EH (cell line): ENCODE measurements around the gene HK2.
A peak's percentile ranks its signal among the peaks of the same experiment; 100 is the strongest.

Experiments used
- DNase-seq: peaks from one replicate; pipeline ENCODE4 v3.0.0-alpha.2; 2015; ENCODE audit warnings: low read depth

HK2 gene

GRCh38 chr2:74877376-74877775 is 43.4 kb downstream of the HK2 start:
- no peak for DNase-seq

GRCh38 chr2:74877781-74878433 is 44.0 kb downstream of the HK2 start:
- DNase-seq = no peak

GRCh38 chr2:74878551-74878950 is 44.6 kb downstream of the HK2 start:
- no peak for DNase-seq

- no peak for DNase-seq
Measured at GRCh38 chr2:74880054-74880728, 46.3 kb downstream of the HK2 start.

GRCh38 chr2:74881176-74881575 is 47.2 kb downstream of the HK2 start:
- DNase-seq = peak; percentile 44

- no peak for DNase-seq
Measured at GRCh38 chr2:74881626-74882298, 47.8 kb downstream of the HK2 start.

GRCh38 chr2:74882299-74882687 is 48.4 kb downstream of the HK2 start:
- DNase-seq = no peak

- no peak for DNase-seq
Measured at GRCh38 chr2:74883011-74883410, 49.1 kb downstream of the HK2 start.

- DNase-seq = no peak
Measured at GRCh38 chr2:74884118-74884762, 50.3 kb downstream of the HK2 start.

- no peak for DNase-seq
Measured at GRCh38 chr2:74884866-74885265, 50.9 kb downstream of the HK2 start.

- DNase-seq = no peak
Measured at GRCh38 chr2:74886251-74886650, 52.3 kb downstream of the HK2 start.

GRCh38 chr2:74886811-74887210 is 52.9 kb downstream of the HK2 start:
- DNase-seq = no peak

GRCh38 chr2:74887445-74887951 is 53.6 kb downstream of the HK2 start:
- peak; percentile 93 for DNase-seq

- peak; percentile 84 for DNase-seq
Measured at GRCh38 chr2:74887960-74888700, 54.2 kb downstream of the HK2 start.

GRCh38 chr2:74889159-74889558 is 55.2 kb downstream of the HK2 start:
- DNase-seq = no peak

- no peak for DNase-seq
Measured at GRCh38 chr2:74890711-74891110, 56.8 kb downstream of the HK2 start.

GRCh38 chr2:74891136-74891764 is 57.3 kb downstream of the HK2 start:
- DNase-seq = no peak

GRCh38 chr2:74891816-74892215 is 57.9 kb downstream of the HK2 start:
- peak; percentile 91 for DNase-seq

GRCh38 chr2:74892609-74893008 is 58.7 kb downstream of the HK2 start:
- no peak for DNase-seq

GRCh38 chr2:74893332-74893731 is 59.4 kb downstream of the HK2 start:
- peak; percentile 96 for DNase-seq

- DNase-seq = peak; percentile 85
Measured at GRCh38 chr2:74894272-74894981, 60.5 kb downstream of the HK2 start.
